ENCODE results near the gene IL5RA.

- TF ChIP-seq CTCF (IDR thresholded peaks at IDR 0.05) (no peak), POLR2A (IDR thresholded peaks at IDR 0.05) (no peak), EP300 (IDR thresholded peaks at IDR 0.05) (no peak)
Observed at GRCh38 chr3:3105815-3106214, 4.4 kb downstream of the IL5RA start.
